ENCODE measurements around the gene PDZD7.

Gene PDZD7

DNA sequence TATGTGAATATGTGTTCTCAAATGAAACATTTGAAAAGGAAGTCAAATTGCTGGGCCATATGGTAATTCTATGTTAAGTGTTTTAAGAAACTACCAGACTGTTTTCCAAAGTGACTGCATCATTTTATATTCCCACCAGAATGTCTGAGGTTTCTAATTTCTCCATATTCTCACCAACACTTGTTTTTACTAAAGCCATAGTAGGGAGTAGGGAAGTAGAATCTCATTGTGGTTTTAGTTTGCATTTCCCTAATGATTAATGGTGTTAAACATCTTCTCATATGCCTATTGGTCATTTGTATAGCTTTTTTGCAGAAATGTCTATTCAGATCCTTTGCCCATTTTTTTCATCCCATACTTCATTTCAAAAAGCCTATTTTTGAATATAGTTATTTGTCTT, 70.7 kb downstream of the PDZD7 start:
- TF ChIP-seq BACH2 (CRISPR knock-in tag; IDR thresholded peaks at IDR 0.05; ENCODE audit: borderline replicate concordance) (no peak), POU6F1 (CRISPR knock-in tag; IDR thresholded peaks at IDR 0.05; ENCODE audit: borderline replicate concordance, low read depth) (no peak), ZNF8 (CRISPR knock-in tag; IDR thresholded peaks at IDR 0.05) (no peak), GLIS3 (CRISPR knock-in tag; IDR thresholded peaks at IDR 0.05) (no peak), ESRRG (CRISPR knock-in tag; IDR thresholded peaks at IDR 0.05) (no peak), TCF4 (CRISPR knock-in tag; IDR thresholded peaks at IDR 0.05; ENCODE audit: borderline replicate concordance) (no peak), ZFP30 (CRISPR knock-in tag; IDR thresholded peaks at IDR 0.05) (no peak), CSRNP3 (CRISPR knock-in tag; IDR thresholded peaks at IDR 0.05) (no peak), CREB5 (CRISPR knock-in tag; IDR thresholded peaks at IDR 0.05; ENCODE audit: low read depth) (no peak), ZNF565 (CRISPR knock-in tag; conservative IDR thresholded peaks at IDR 0.05; ENCODE audit: low read depth) (no peak), ZC3H10 (CRISPR knock-in tag; IDR thresholded peaks at IDR 0.05) (no peak), TSHZ2 (CRISPR knock-in tag; IDR thresholded peaks at IDR 0.05) (no peak), TOX (CRISPR knock-in tag; IDR thresholded peaks at IDR 0.05; ENCODE audit: borderline replicate concordance) (no peak)
- TF ChIP-seq, protein P1, sequence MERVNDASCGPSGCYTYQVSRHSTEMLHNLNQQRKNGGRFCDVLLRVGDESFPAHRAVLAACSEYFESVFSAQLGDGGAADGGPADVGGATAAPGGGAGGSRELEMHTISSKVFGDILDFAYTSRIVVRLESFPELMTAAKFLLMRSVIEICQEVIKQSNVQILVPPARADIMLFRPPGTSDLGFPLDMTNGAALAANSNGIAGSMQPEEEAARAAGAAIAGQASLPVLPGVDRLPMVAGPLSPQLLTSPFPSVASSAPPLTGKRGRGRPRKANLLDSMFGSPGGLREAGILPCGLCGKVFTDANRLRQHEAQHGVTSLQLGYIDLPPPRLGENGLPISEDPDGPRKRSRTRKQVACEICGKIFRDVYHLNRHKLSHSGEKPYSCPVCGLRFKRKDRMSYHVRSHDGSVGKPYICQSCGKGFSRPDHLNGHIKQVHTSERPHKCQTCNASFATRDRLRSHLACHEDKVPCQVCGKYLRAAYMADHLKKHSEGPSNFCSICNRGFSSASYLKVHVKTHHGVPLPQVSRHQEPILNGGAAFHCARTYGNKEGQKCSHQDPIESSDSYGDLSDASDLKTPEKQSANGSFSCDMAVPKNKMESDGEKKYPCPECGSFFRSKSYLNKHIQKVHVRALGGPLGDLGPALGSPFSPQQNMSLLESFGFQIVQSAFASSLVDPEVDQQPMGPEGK (CRISPR knock-in tag; IDR thresholded peaks at IDR 0.05; ENCODE audit: borderline replicate concordance) = no peak
- ATAC-seq = no peak

Measured in SK-N-SH treated with all-trans-retinoic acid at 6 μM for 48 hours (cell line).